ENCODE results near the gene CNGA4.

CNGA4 gene

DNA sequence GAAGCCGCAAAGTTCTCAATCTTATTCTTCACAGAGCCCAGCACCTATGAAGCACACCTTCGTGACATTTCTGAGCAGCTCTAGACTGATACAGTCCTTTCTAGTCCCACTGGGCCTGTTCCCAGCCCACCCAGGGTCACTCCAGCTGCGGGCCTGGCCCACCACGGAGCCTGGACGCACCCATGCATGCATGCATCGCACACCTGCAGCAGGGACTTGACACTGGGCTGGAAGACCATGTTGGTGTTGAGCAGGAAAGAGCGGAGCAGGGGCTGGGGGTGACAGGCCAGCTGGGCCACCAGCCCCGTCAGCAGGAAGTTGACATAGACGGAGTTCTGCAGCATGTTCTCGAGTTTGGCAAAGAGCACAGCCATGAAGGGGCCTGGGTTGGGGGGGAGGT, 24.4 kb upstream of the CNGA4 start:
- H3K4me1 ChIP-seq (ENCODE audit: low read length), result no peaks in the 10 kb centered on the region
- H3K27me3 ChIP-seq (replicated peaks; ENCODE audit: insufficient read depth, low read length), result no peaks in the 10 kb centered on the region
- no peaks in the 10 kb centered on the region for H4K20me1 ChIP-seq (ENCODE audit: insufficient read depth, low read length)
- TF ChIP-seq CTCF (IDR thresholded peaks at IDR 0.05; ENCODE audit: low read length), result no peak
- TF ChIP-seq EZH2phosphoT487 (IDR thresholded peaks at IDR 0.05; ENCODE audit: low read length), result no peak
- no peak for TF ChIP-seq EZH2 (optimal IDR thresholded peaks at IDR 0.05; ENCODE audit: low read depth, low read length)
- no peaks in the 10 kb centered on the region for H3K9me3 ChIP-seq (replicated peaks; ENCODE audit: insufficient read depth, low read length)
- H3K9ac ChIP-seq (ENCODE audit: low read length), result no peak overlapping the region
- no peak overlapping the region for H3K4me3 ChIP-seq (ENCODE audit: low read length)
- no peak overlapping the region for H2AFZ ChIP-seq (ENCODE audit: low read length)
- H3K4me2 ChIP-seq (ENCODE audit: low read depth, low read length), result no peak overlapping the region
- H3K9me2 ChIP-seq (replicated peaks; ENCODE audit: insufficient read depth, low read length), result no peaks in the 10 kb centered on the region
- H3K27ac ChIP-seq (ENCODE audit: low read length), result no peak overlapping the region
- H3K36me3 ChIP-seq (replicated peaks; ENCODE audit: insufficient read depth, low read length), result peaks cover 5% of the 10 kb centered on the region; the same call in 1 of the 2 replicates
- H3K79me2 ChIP-seq (ENCODE audit: low read length), result no peaks in the 10 kb centered on the region
- H3F3A ChIP-seq (ENCODE audit: insufficient read depth, low read length), result no peaks in the 10 kb centered on the region
- no peak for DNase-seq

DNA sequence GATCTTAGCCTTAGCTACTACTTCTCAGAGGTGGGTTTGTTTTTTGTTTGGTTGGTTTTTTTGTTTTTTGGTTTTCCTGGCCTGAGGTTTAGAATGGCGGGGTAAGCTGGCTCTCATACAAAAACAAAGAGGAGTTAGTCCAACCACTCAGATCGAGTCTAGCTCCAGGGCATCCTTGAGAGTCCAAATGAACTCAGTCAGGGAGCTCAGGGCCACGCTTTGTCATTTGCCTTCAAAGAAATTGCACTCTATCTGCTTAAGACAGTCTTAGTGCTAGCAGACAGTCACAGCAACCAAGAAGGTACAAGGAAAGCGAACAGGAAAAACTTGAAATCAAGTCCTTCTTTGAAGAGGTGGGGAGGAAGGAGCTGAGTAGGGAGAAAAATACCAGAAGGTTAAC, 22.4 kb upstream of the CNGA4 start:
- no peak for DNase-seq
- Histone ChIP-seq H4K20me1 (ENCODE audit: insufficient read depth, low read length) (no peaks in the 10 kb centered on the region), H3K79me2 (ENCODE audit: low read length) (no peaks in the 10 kb centered on the region), H2AFZ (ENCODE audit: low read length) (no peak overlapping the region), H3K36me3 (replicated peaks; ENCODE audit: insufficient read depth, low read length) (peaks cover 5% of the 10 kb centered on the region; the same call in 1 of the 2 replicates), H3K4me2 (ENCODE audit: low read depth, low read length) (no peak overlapping the region), H3K27me3 (replicated peaks; ENCODE audit: insufficient read depth, low read length) (no peaks in the 10 kb centered on the region), H3K4me3 (ENCODE audit: low read length) (no peak overlapping the region), H3K9ac (ENCODE audit: low read length) (no peak overlapping the region), H3K9me3 (replicated peaks; ENCODE audit: insufficient read depth, low read length) (no peaks in the 10 kb centered on the region), H3K4me1 (ENCODE audit: low read length) (no peaks in the 10 kb centered on the region), H3K27ac (ENCODE audit: low read length) (no peak overlapping the region), H3F3A (ENCODE audit: insufficient read depth, low read length) (no peaks in the 10 kb centered on the region), H3K9me2 (replicated peaks; ENCODE audit: insufficient read depth, low read length) (no peaks in the 10 kb centered on the region)
- no peak for TF ChIP-seq EZH2phosphoT487 (IDR thresholded peaks at IDR 0.05; ENCODE audit: low read length)
- no peak for TF ChIP-seq EZH2 (optimal IDR thresholded peaks at IDR 0.05; ENCODE audit: low read depth, low read length)
- TF ChIP-seq CTCF (IDR thresholded peaks at IDR 0.05; ENCODE audit: low read length), result no peak

DNA sequence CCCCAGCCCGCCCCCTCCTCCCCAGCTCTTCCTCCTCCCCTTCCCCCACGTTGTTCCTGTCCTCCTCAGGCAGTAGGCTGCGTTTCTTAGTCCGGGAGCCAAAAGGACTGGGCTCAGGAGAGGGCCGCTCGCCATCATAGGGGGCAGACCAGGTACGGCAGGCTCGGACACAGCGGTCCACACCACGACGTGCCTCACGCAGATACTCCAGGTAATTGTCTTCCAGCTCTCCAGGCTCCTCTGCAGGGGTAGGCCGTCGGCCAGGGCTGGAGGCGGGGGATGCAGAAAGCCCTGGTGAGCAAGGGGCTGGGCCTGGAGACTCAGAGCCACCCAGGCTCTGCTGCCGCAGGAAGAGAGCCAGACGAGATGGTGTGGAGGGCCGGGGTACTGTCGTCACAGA, 21.2 kb upstream of the CNGA4 start:
- Histone ChIP-seq H3K36me3 (replicated peaks; ENCODE audit: insufficient read depth, low read length) (peaks cover 5% of the 10 kb centered on the region; the same call in 1 of the 2 replicates), H3F3A (ENCODE audit: insufficient read depth, low read length) (no peaks in the 10 kb centered on the region), H3K4me1 (ENCODE audit: low read length) (no peaks in the 10 kb centered on the region), H3K27ac (ENCODE audit: low read length) (no peak overlapping the region), H4K20me1 (ENCODE audit: insufficient read depth, low read length) (no peaks in the 10 kb centered on the region), H3K4me3 (ENCODE audit: low read length) (no peak overlapping the region), H3K9ac (ENCODE audit: low read length) (no peak overlapping the region), H3K27me3 (replicated peaks; ENCODE audit: insufficient read depth, low read length) (no peaks in the 10 kb centered on the region), H3K9me2 (replicated peaks; ENCODE audit: insufficient read depth, low read length) (no peaks in the 10 kb centered on the region), H2AFZ (ENCODE audit: low read length) (no peak overlapping the region), H3K79me2 (ENCODE audit: low read length) (no peaks in the 10 kb centered on the region), H3K4me2 (ENCODE audit: low read depth, low read length) (no peak overlapping the region), H3K9me3 (replicated peaks; ENCODE audit: insufficient read depth, low read length) (no peaks in the 10 kb centered on the region)
- no peak for TF ChIP-seq EZH2 (optimal IDR thresholded peaks at IDR 0.05; ENCODE audit: low read depth, low read length)
- no peak for TF ChIP-seq EZH2phosphoT487 (IDR thresholded peaks at IDR 0.05; ENCODE audit: low read length)
- no peak for TF ChIP-seq CTCF (IDR thresholded peaks at IDR 0.05; ENCODE audit: low read length)
- no peak for DNase-seq
